H1 (cell line): ENCODE measurements around the gene DMAC2L. TPM values are rescaled to one million over a fixed set of nuclear protein-coding genes. Genes with fewer than 3 reads are reported as not detected.
A peak's percentile ranks its signal among the peaks of the same experiment; 100 is the strongest.

Source experiments
- CTCF ChIA-PET: fragments of 300-600 bp; sonication (Branson Sonifier 250); formaldehyde crosslinking; loops from one replicate; lab custom pipeline; 2021; ENCODE audit not compliant: partially characterized antibody; lab: Charles Lee
- POLR2A ChIA-PET: fragments of 300-600 bp; sonication (Branson Sonifier 250); formaldehyde crosslinking; loops from one replicate; lab custom pipeline; 2021; ENCODE audit warnings: inconsistent platforms; ENCODE audit not compliant: partially characterized antibody; lab: Charles Lee
- DNase-seq, 2 experiments: peaks; one replicate each; pipeline versions ENCODE4 v3.0.0 to v3.0.0-alpha.2; 2010 to 2022; ENCODE audit warnings: low spot score in 2 of 2, low read depth in 1 of 2, mixed read lengths in 1 of 2
- FAIRE-seq: peaks from 2 replicates; lab custom pipeline; 2011; peaks lifted over from hg19 to GRCh38; lab: Jason Lieb, UNC
- H2AFZ ChIP-seq: 2 replicates; pipeline ENCODE4 v1.8.1; 2012; ENCODE audit warnings: low read length, inconsistent platforms
- H2AK5ac ChIP-seq: 2 replicates; pipeline ENCODE4 v1.6.1; 2013; ENCODE audit warnings: low read depth, low read length
- H2BK120ac ChIP-seq: replicated peaks from 2 replicates; pipeline ENCODE3; 2013; ENCODE audit warnings: low read depth, low read length, inconsistent platforms
- H2BK12ac ChIP-seq: 2 replicates; pipeline ENCODE4 v1.6.1; 2013; ENCODE audit warnings: low read depth, low read length
- H2BK15ac ChIP-seq: 2 replicates; pipeline ENCODE4 v1.6.1; 2013; ENCODE audit warnings: low read length
- H2BK20ac ChIP-seq: 2 replicates; pipeline ENCODE4 v1.6.1; 2013; ENCODE audit warnings: low read length
- H2BK5ac ChIP-seq: 2 replicates; pipeline ENCODE4 v1.6.1; 2013; ENCODE audit warnings: low read depth, low read length
- H3K14ac ChIP-seq: 2 replicates; pipeline ENCODE4 v1.6.1; 2013; ENCODE audit warnings: inconsistent platforms; ENCODE audit not compliant: insufficient read length
- H3K18ac ChIP-seq: 2 replicates; pipeline ENCODE4 v1.6.1; 2013; ENCODE audit warnings: low read length; ENCODE audit errors: extremely low read depth
- H3K23ac ChIP-seq: 2 replicates; pipeline ENCODE4 v1.6.1; 2013; ENCODE audit warnings: inconsistent platforms; ENCODE audit not compliant: insufficient read length
- H3K23me2 ChIP-seq: 2 replicates; pipeline ENCODE4 v1.6.1; 2013; ENCODE audit warnings: low read depth, low read length
- H3K27ac ChIP-seq: 2 replicates; pipeline ENCODE4 v1.6.1; 2011; ENCODE audit warnings: low read depth, low read length, inconsistent platforms
- H3K27me3 ChIP-seq, 4 experiments: replicated peaks in 1 of 4; 1 replicate in 1 of 4; 2 replicates in 3 of 4; pipeline versions ENCODE4 v1.6.1 to v1.8.1; 2011 to 2013; ENCODE audit warnings: low read length in 3 of 4, mild to moderate bottlenecking in 3 of 4, inconsistent platforms in 2 of 4, mixed read lengths in 2 of 4, moderate library complexity in 1 of 4; ENCODE audit not compliant: control insufficient read depth in 3 of 4, insufficient read depth in 3 of 4; ENCODE audit errors: extremely low read depth in 1 of 4
- H3K36me3 ChIP-seq, 4 experiments: 2 replicates each; pipeline versions ENCODE4 v1.6.1 to v1.8.1; 2011 to 2013; ENCODE audit warnings: mild to moderate bottlenecking in 4 of 4, low read length in 3 of 4, moderate library complexity in 2 of 4, control low read depth in 1 of 4, inconsistent platforms in 1 of 4; ENCODE audit not compliant: insufficient read depth in 4 of 4, control insufficient read depth in 2 of 4
- H3K4ac ChIP-seq: replicated peaks from 2 replicates; pipeline ENCODE3; 2013; ENCODE audit warnings: low read length, low read depth, mixed read lengths, inconsistent platforms; ENCODE audit not compliant: insufficient read length
- H3K4me1 ChIP-seq, 4 experiments: replicated peaks in 1 of 4; 1 replicate in 1 of 4; 2 replicates in 3 of 4; pipeline versions ENCODE4 v1.6.1 to v1.8.1; 2011 to 2013; ENCODE audit warnings: low read length in 3 of 4, inconsistent platforms in 2 of 4, mixed read lengths in 1 of 4; ENCODE audit not compliant: insufficient read depth in 4 of 4, control insufficient read depth in 3 of 4
- H3K4me2 ChIP-seq, 2 experiments: 2 replicates each; pipeline versions ENCODE4 v1.6.1 to v1.8.1; 2011 to 2013; ENCODE audit warnings: low read depth in 2 of 2, low read length in 2 of 2, control low read depth in 1 of 2, inconsistent platforms in 1 of 2, mild to moderate bottlenecking in 1 of 2; ENCODE audit not compliant: insufficient read depth in 1 of 2
- H3K4me3 ChIP-seq, 4 experiments: fragments of 200-600, 300-600 bp in 1 of 4; sonication (generic), shearing (Covaris generic), sonication (Bioruptor Twin) in 1 of 4; 2 replicates each; pipeline versions ENCODE4 v1.5.1 to v1.8.1; 2011 to 2016; ENCODE audit warnings: low read length in 4 of 4, low read depth in 3 of 4, control low read depth in 2 of 4, inconsistent platforms in 2 of 4, mild to moderate bottlenecking in 2 of 4, mixed read lengths in 1 of 4, moderate library complexity in 1 of 4; ENCODE audit not compliant: insufficient read depth in 2 of 4; ENCODE audit errors: extremely low read depth in 1 of 4
- H3K56ac ChIP-seq: replicated peaks from 2 replicates; pipeline ENCODE3; 2013; ENCODE audit warnings: low read depth, mild to moderate bottlenecking, mixed read lengths, low read length, inconsistent platforms; ENCODE audit not compliant: insufficient read length
- H3K79me1 ChIP-seq: 2 replicates; pipeline ENCODE4 v1.6.1; 2013; ENCODE audit warnings: low read depth, low read length, control low read depth
- H3K79me2 ChIP-seq, 2 experiments: 2 replicates each; pipeline versions ENCODE4 v1.6.1 to v1.8.1; 2012 to 2013; ENCODE audit warnings: low read length in 2 of 2, mild to moderate bottlenecking in 2 of 2, inconsistent platforms in 1 of 2; ENCODE audit not compliant: insufficient read depth in 2 of 2, control insufficient read depth in 1 of 2
- H3K9ac ChIP-seq, 4 experiments: replicated peaks in 1 of 4; 1 replicate in 1 of 4; 2 replicates in 3 of 4; pipeline versions ENCODE4 v1.6.1 to v1.8.1; 2011 to 2013; ENCODE audit warnings: low read depth in 3 of 4, low read length in 3 of 4, control low read depth in 2 of 4, mild to moderate bottlenecking in 2 of 4, moderate library complexity in 2 of 4, inconsistent platforms in 1 of 4; ENCODE audit errors: extremely low read depth in 1 of 4
- H3K9me3 ChIP-seq, 2 experiments: 2 replicates each; pipeline versions ENCODE4 v1.6.1 to v1.8.1; 2012 to 2013; ENCODE audit warnings: mild to moderate bottlenecking in 2 of 2, moderate library complexity in 2 of 2, control low read depth in 1 of 2, inconsistent platforms in 1 of 2, low read depth in 1 of 2, low read length in 1 of 2, mixed read lengths in 1 of 2; ENCODE audit not compliant: insufficient read depth in 2 of 2
- H4K20me1 ChIP-seq, 2 experiments: replicated peaks in 1 of 2; 2 replicates each; pipeline versions ENCODE3 to v1.8.1; 2011 to 2013; ENCODE audit warnings: inconsistent platforms in 2 of 2, low read length in 2 of 2, mild to moderate bottlenecking in 1 of 2; ENCODE audit not compliant: insufficient read depth in 2 of 2, control insufficient read depth in 1 of 2
- H4K5ac ChIP-seq: 2 replicates; pipeline ENCODE4 v1.6.1; 2013; ENCODE audit warnings: low read length, low read depth, mixed read lengths, inconsistent platforms; ENCODE audit not compliant: insufficient read length
- H4K8ac ChIP-seq: 2 replicates; pipeline ENCODE4 v1.8.0; 2013; ENCODE audit warnings: mild to moderate bottlenecking, moderate library complexity, low read length, inconsistent platforms; ENCODE audit not compliant: insufficient read depth; ENCODE audit errors: extremely low read depth
- H4K91ac ChIP-seq: replicated peaks from 2 replicates; pipeline ENCODE3; 2013; ENCODE audit warnings: low read length, mixed read lengths, inconsistent platforms; ENCODE audit not compliant: insufficient read length
- BACH1 ChIP-seq: IDR thresholded peaks from 2 replicates; pipeline ENCODE4 v1.6.1; 2012; ENCODE audit warnings: low read length, improper control_type of control experiment
- JUN ChIP-seq: IDR thresholded peaks from 2 replicates; pipeline ENCODE4 v1.6.1; 2011; ENCODE audit warnings: low read depth, mild to moderate bottlenecking, improper control_type of control experiment, low read length
- MAFK ChIP-seq: IDR thresholded peaks from 2 replicates; pipeline ENCODE4 v1.6.1; 2012; ENCODE audit warnings: low read depth, mild to moderate bottlenecking, improper control_type of control experiment, low read length
- RXRA ChIP-seq: IDR thresholded peaks from 2 replicates; pipeline ENCODE4 v1.6.1; 2011; ENCODE audit warnings: low read depth, mild to moderate bottlenecking, low read length, moderate library complexity; ENCODE audit not compliant: insufficient read depth
- SP4 ChIP-seq: IDR thresholded peaks from 2 replicates; pipeline ENCODE4 v1.6.1; 2012; ENCODE audit warnings: low read length, inconsistent platforms
- WGBS, 2 experiments: shearing (Covaris generic) in 1 of 2; methylation state at CpG; one replicate each; pipeline versions ENCODE4 v1.1.6 to v1.1.7; 2013 to 2015; ENCODE audit warnings: low lambda C conversion rate in 2 of 2, mixed read lengths in 2 of 2, inconsistent platforms in 1 of 2, low coverage in 1 of 2, missing lambda C conversion rate in 1 of 2; ENCODE audit not compliant: insufficient replicate concordance in 2 of 2, insufficient coverage in 1 of 2, insufficient read length in 1 of 2; ENCODE audit errors: extremely low coverage in 1 of 2, missing lambda C conversion rate in 1 of 2; 5-methylcytosine and 5-hydroxymethylcytosine counted together
- polyA plus RNA-seq, 7 experiments: library from polyadenylated mRNA; depleted of rRNA in 3 of 7; stranded (reverse) in 5 of 7; unstranded in 2 of 7; fragments of >200 nt in 5 of 7; fragments of 200-250 nt in 2 of 7; gene quantifications; 1 replicate in 5 of 7; 2 replicates in 1 of 7; 4 replicates in 1 of 7; pipeline versions ENCODE4 v1.2.1 to v1.2.3, GENCODE V29; 2011 to 2013; ENCODE audit warnings: missing spikeins in 2 of 7, mixed read lengths in 2 of 7
- total RNA-seq: library from RNA; stranded (reverse); fragmentation: NEBNext Ultra II Directional; extraction: Animal tissue kit (Norgen Biotek cat#: 25700); gene quantifications from 2 replicates; pipeline ENCODE4 v1.2.1, GENCODE V29; 2021

Gene DMAC2L
- total and polyA plus RNA-seq, 2 of the 8 experiments (the other 6 are each of a cell fraction or from before 2014, with no cell fraction given), result 20.3 to 28.9 TPM

DNA sequence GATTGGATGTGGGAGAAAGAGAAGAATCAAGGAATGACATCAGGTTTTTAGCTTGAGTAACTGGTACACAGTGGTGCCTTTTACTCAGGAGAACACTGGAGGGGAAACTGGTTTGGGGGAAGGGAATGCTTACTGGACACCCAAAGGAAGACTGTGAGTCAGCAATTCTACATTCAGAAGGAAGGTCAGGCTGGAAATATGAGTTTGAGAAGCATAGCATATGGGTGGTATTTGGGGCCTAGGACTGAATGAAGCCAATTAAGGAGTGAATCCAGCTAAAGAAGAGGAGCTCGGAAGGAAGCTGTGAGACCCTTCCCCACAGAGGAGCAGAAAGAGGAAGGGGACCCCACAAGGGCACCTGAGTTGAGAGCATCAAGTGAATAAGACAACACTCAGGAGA is 35.4 kb downstream of the DMAC2L start:
- Histone ChIP-seq H2BK20ac (no peak overlapping the region), H2BK5ac (no peak overlapping the region), H3K79me2 (no peaks in the 10 kb centered on the region), H4K20me1 (no peaks in the 10 kb centered on the region), H4K91ac (no peak overlapping the region), H2AFZ (no peak overlapping the region), H3K9me3 (no peaks in the 10 kb centered on the region), H3K4me2 (no peak overlapping the region), H2AK5ac (no peak overlapping the region)
- CTCF ChIA-PET, result interaction anchor here (0.9 to 2.0 kb wide), 6 partner anchors 9 to 185 kb away, joined by 3 to 7 read pairs (median 4); partner anchors contain the start of gene MAP4K5
- TF ChIP-seq SP4, result no peak
- no peak for TF ChIP-seq JUN
- 0 out of 2 replicates have a peak, but pooled peaks have one; percentile 19 for TF ChIP-seq MAFK
- no peak for TF ChIP-seq RXRA
- TF ChIP-seq BACH1, result peak; percentile 74
- TF ChIP-seq, all 59 proteins: peak for 2
- H4K5ac ChIP-seq, result no peak overlapping the region
- H3K4me1 ChIP-seq, result peaks cover 0 to 3% (median 2%) of the 10 kb centered on the region in 4 experiments; a peak in 4 of 7 replicates
- FAIRE-seq (no peak), DNase-seq (no peak)
- H2BK12ac ChIP-seq, result no peak overlapping the region
- 57% methylated on average over 1 of the region's 1 CpG; no CpG with 5 or more reads in 1 of the 2 experiments for WGBS, 2 experiments
- POLR2A ChIA-PET, result interaction anchor here (1.1 kb wide), 1 partner anchor 19 kb away, joined by 3 read pairs; no protein-coding TSS in a partner anchor
- H3K79me1 ChIP-seq, result no peaks in the 10 kb centered on the region
- H3K56ac ChIP-seq, result no peak overlapping the region
- no peak overlapping the region for H3K18ac ChIP-seq
- H4K8ac ChIP-seq, result no peak overlapping the region
- H2BK120ac ChIP-seq, result no peak overlapping the region
- H3K23ac ChIP-seq, result no peak overlapping the region
- no peaks in the 10 kb centered on the region for H3K36me3 ChIP-seq
- no peak overlapping the region for H2BK15ac ChIP-seq
- H3K14ac ChIP-seq, result no peak overlapping the region
- H3K27me3 ChIP-seq, result no peaks in the 10 kb centered on the region
- H3K9ac ChIP-seq, result no peak overlapping the region
- H3K4ac ChIP-seq, result no peak overlapping the region
- no peak overlapping the region for H3K27ac ChIP-seq
- no peak overlapping the region for H3K4me3 ChIP-seq
- H3K23me2 ChIP-seq, result no peaks in the 10 kb centered on the region
